H1 (cell line): ENCODE results near the gene FIGNL2. TPM values are rescaled to one million over a fixed set of nuclear protein-coding genes. Genes with fewer than 3 reads are reported as not detected.

Experiments used
- CHD1 ChIP-seq: IDR thresholded peaks from 2 replicates; pipeline ENCODE4 v1.6.1; 2012; ENCODE audit warnings: low read depth, low read length, improper control_type of control experiment
- CREB1 ChIP-seq: IDR thresholded peaks from 2 replicates; pipeline ENCODE4 v1.6.1; 2012; ENCODE audit warnings: inconsistent platforms
- KDM4A ChIP-seq: IDR thresholded peaks from one replicate; pipeline ENCODE4 v1.7.1; 2012; ENCODE audit warnings: low read depth, mild to moderate bottlenecking, moderate library complexity, low read length, inconsistent platforms; ENCODE audit not compliant: severe bottlenecking
- SIN3A ChIP-seq, 2 experiments: IDR thresholded peaks in 1 of 2; conservative IDR thresholded peaks in 1 of 2; 2 replicates each; pipeline ENCODE4 v1.6.1; 2011 to 2012; ENCODE audit warnings: low read length in 2 of 2, improper control_type of control experiment in 1 of 2, low read depth in 1 of 2, mild to moderate bottlenecking in 1 of 2
- SIRT6 ChIP-seq: IDR thresholded peaks from one replicate; pipeline ENCODE4 v1.7.1; 2012; ENCODE audit warnings: low read length, inconsistent platforms
- TCF12 ChIP-seq: IDR thresholded peaks from 2 replicates; pipeline ENCODE4 v1.6.1; 2011; ENCODE audit warnings: low read depth, mild to moderate bottlenecking, low read length
- polyA plus RNA-seq, 7 experiments: library from polyadenylated mRNA; depleted of rRNA in 3 of 7; stranded (reverse) in 5 of 7; unstranded in 2 of 7; fragments of >200 nt in 5 of 7; fragments of 200-250 nt in 2 of 7; gene quantifications; 1 replicate in 5 of 7; 2 replicates in 1 of 7; 4 replicates in 1 of 7; pipeline versions ENCODE4 v1.2.1 to v1.2.3, GENCODE V29; 2011 to 2013; ENCODE audit warnings: missing spikeins in 2 of 7, mixed read lengths in 2 of 7
- total RNA-seq: library from RNA; stranded (reverse); fragmentation: NEBNext Ultra II Directional; extraction: Animal tissue kit (Norgen Biotek cat#: 25700); gene quantifications from 2 replicates; pipeline ENCODE4 v1.2.1, GENCODE V29; 2021

Gene FIGNL2
- total and polyA plus RNA-seq, 2 of the 8 experiments (the other 6 are each of a cell fraction or from before 2014, with no cell fraction given) = 6.5 to 7.1 TPM

GRCh38 chr12:51851413-51852124 lies 3.1 kb upstream of the FIGNL2 start (continued):
- TF ChIP-seq SIRT6 (no peak), TCF12 (no peak), CHD1 (no peak), SIN3A (conservative IDR thresholded peaks at IDR 0.05 in 1 of 2, IDR thresholded peaks at IDR 0.05 in 1 of 2; ENCODE audit: low read depth in 1 of 2, low read length in 2 of 2) (no peak), KDM4A (no peak), CREB1 (no peak)
